GM18519 (cell line): ENCODE data around the gene PNLIPRP3.

Experiments used
- ATAC-seq: cut with Tn5 transposase; IDR thresholded peaks from one replicate; pipeline ENCODE4 v1.9.1; 2021; ENCODE audit warnings: mild to moderate bottlenecking, moderate library complexity; ENCODE audit not compliant: unreplicated experiment, low FRiP score

The PNLIPRP3 gene

DNA sequence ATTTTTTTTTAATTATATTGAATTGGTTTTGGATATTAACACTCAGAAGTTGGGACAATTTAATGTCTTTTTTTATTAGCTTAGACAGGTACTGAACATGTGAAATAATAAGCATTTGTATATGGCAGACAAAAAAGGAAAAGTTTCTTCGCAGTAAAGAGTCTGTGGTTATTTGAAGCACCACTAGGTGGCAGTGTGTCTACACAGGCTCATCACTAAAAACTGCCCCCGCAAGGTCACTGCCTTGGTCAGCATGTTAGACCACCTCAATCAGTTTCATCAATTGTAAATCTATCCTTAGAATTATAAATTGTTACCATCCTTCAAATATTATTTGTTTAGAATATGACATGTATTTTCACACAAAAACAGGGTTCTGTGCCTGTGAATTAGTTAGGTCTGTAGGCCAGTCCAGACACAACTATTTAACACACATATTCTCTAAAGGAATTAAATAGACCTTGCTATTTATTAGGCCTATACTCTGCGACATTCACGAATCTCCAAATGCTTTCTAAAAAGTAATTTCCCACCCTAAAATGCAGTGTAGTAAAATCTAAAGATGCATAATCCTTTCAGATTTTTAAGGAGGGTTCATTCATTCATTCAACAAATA lies 17.0 kb downstream of the PNLIPRP3 start:
- peak; percentile 80 for ATAC-seq

DNA sequence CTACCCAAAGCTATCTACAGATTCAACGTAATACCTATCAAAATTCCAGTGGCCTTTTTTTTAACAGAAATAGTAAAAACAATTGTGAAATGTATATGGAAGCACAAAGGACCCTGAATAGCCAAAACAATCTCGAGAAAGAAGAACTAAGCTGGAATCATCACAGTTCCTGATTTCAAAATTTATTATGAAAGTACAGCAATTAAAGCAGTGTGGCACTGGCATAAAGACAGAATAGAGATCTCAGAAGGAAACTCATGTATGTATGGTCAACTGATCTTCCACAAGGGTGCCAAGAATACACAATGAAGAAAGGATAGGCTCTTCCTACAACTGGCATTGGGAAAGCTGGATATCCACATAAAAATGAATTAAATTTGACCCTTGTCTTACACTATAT lies 23.2 kb downstream of the PNLIPRP3 start:
- ATAC-seq, result no peak

DNA sequence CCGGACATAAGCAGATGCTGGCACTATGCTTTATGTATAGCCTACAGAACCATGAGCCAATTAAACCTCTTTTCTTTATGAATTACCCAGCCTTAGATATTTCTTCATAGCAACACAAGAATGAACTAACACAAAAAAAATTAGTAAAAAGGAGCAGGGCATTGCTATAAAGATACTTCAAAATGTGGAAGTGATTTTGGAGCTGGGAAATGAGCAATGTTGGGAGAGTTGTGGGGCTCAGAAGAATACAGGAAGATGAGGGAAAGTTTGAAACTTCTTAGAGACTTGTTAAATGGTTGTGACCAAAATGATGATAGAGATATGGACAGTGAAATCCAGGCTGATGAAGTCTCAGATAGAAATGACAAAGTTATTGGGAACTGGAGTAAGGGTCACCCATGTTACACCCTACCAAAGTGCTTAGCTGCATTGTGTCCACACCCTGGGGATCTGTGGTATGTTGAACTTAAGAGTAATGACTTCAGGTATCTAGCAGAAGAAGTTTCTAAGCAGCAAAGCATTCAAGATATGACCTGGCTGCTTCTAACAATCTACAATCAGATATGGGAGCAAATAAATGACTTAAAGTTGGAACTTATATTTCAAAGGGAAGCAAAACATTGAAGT lies 24.2 kb downstream of the PNLIPRP3 start:
- no peak for ATAC-seq

DNA sequence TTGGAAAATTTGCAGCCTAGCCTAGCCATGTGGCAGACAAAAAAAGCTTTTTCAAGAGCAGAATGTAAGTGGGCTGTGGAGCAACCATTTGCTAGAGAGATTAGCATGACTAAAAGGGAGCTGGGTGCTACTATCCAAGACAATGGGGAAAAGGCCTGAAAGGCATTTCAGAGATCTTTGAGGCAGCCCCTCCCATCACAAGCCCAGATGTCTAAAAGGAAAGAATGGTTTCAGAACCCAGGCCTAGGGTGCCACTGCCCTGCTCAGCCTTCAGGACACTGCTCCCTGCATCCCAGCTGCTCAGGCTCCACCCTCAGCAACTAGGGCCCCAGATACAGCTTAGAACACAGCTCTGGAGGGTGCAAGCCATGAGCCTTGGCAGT lies 24.7 kb downstream of the PNLIPRP3 start:
- no peak for ATAC-seq

DNA sequence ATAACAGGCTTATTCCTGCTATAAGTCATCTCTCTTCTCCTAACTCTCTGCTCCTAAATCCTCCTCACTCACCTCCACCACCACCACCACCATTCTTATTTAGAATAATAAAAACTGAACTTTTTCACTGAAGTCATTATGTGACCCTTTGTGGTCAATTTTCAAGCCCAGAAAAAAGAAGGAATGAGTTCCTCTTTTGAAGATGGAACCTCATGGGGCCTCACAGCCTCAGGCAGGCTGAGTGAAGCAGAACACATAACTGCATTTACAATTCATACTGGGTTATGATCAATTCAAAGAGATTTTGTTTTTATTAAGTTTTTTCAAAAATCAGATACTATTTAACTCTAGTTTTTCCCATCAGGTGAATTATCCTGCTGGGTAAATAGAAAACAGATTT lies 29.8 kb downstream of the PNLIPRP3 start:
- ATAC-seq, result no peak

DNA sequence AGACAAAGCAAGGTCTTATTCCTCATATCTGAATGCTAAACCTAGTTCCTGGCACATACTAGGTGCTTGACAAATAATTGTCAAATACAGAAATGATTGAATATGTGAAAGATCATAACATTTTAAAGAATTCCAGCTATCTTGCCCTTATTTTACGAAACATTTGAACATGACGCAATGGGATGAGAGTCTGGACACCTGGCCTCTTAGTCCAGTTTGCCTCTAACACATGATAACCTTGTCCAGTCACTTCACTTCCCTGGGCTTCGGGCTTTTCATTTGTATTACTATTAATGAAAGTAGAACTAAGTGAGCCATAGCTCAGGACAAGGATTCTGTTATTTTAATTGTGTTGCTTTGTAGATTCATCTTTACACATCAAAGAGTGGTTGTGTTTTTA lies 32.6 kb downstream of the PNLIPRP3 start:
- ATAC-seq, result no peak

DNA sequence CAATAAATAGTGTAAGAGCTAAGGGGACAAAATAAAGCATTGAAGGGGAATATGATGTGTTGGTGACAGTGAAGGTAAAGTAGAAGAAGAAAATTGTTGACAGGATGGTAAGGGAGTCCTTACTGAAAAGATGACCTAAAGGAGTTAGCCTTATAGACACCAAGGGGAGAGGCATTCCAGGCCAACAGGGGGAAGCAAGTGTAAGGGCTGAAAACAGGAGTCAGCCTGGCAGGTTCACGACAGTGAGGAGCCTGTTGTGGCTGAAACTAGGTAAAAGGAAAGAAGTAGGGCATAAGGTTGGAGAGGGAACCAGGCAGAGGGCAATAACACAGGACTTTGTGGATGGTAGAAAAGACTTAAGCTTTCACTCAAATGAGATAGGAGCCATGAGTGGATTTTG lies 34.0 kb downstream of the PNLIPRP3 start:
- no peak for ATAC-seq

DNA sequence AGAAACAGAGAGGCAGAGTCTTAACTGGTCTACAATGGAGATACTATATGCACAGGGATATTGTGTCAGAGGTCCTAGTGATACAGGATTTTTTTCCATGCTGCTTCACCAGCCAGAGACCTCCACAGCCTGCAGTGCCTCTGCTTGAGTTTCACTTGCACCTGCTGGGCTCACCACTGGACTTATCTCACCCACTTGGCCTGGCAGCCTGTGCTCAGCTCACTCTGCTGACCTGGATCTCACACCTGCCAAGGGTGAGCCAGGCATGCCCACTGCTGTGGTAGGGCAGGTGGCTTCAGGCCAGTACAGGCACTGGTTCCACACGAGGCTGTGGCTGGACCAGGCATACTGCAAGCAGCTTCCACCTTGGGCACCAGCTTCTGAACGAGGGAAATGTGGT lies 36.6 kb downstream of the PNLIPRP3 start:
- ATAC-seq, result no peak

DNA sequence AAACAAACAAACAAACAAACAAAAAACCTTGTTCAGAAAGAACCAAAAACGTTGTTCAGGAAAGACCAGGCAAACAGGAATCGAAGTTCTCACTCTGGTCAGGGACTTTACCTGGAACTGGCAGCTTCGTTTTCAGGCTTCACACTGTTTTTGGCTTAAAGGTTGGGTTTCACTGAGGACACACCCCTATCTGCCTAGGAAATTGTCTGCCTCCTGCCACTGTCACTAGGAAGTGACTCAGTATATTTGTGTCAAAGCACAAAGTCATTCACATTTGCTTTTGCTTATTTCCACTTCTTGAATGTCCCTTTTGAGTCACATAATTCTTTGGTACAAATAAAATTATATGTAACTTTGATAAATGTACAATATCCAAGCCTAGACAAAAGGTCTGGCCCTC lies 37.9 kb downstream of the PNLIPRP3 start:
- ATAC-seq, result no peak

DNA sequence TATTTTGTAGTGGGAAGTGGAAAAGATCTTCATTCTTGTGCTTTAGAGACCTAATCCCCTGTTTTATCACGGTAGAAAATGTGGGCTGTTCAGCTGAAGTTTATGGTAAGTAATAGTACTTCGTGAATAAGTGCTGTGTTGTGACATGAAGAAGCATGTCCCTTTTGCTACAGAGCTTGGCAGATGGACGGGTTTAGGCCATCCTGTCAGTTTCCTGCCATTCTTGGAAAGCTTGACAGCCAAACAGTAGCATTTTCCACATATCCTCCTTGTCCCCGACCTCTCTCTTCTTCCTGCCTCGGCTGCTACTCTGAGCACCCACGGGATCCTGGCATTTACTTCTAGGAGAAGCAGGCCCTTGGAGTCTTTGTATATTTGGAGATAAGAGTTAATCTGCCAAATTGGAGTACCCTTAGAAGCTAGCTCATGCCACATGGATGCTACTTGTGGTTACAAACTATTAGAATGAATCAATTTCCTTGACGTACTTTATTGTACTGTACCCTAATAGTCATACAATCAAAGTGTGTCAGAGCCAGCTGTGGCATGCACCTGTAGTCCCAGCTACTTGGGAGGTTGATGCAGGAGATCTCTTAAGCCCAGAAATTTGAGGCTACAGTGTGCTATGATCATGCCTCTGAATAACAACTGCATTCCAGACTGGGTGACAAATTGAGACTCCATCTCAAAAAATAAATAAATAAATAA lies 39.2 kb downstream of the PNLIPRP3 start:
- no peak for ATAC-seq

DNA sequence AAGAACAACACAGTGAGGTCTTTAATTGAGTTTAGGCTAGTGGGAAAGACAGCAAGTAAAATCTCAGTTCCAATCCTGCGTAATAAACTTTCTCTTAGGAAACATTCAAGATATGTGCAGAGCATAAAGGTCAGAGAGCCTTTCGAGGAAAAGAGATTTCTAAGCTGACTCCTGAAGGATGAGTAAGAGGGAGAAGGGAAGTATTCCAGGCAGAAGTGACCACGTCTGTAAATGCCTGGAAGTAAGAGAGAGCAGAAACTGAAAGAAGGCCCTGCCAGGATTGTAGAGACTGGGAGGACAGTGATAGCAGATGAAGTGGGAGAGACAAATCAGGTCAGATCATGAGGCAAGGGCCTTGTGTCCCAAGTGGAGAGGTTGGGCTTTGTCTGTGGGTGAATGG lies 41.8 kb downstream of the PNLIPRP3 start:
- ATAC-seq, result no peak

DNA sequence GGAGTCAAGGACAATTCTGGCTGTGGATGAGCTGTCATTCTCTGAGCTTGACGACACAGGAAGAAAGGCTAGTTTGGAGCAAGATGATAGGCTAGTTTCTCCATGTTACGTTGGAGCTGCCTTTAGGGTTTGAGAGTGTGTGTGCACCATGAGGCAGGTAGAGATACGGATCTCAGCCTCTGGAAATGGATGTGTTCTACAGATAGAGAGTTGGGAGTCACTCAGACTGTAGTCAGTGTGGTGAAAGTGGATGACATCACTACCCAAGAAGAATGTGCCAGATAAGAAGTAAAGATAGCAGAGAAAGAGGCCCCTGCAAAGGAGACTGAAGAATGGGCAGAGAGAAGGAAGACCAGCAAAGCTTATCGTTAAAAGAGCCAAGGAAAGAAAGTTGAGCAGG lies 42.4 kb downstream of the PNLIPRP3 start:
- ATAC-seq, result no peak

DNA sequence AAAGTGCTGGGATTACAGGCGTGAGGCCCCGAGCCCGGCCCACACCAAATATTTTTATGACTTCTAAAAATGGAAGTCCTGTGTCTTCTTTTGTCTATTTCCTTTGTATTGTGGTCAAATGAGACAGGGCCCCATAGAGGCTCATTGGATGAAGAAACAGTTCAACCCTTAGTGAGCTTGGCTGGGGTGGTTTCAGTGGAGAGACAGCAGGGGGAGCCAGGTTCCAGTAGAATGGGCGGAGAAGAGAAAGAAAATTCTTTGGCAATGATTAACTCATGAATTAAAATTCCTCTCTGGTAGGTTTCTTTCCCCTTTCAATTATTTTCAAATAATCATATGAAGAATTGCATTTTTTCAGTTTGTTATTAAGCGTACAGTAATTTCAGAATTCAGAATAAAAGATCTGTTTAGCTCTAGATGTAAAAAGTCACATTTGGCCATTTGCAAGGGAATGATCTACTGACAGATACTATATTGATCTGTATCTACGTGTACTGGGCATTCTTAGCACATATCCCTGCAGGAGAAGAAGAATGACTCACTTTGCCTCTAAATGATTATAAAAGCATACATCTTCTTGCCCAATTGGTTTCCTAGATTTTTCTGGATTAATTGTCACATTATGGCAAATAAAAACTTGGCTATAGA lies 43.2 kb downstream of the PNLIPRP3 start:
- ATAC-seq, result no peak

DNA sequence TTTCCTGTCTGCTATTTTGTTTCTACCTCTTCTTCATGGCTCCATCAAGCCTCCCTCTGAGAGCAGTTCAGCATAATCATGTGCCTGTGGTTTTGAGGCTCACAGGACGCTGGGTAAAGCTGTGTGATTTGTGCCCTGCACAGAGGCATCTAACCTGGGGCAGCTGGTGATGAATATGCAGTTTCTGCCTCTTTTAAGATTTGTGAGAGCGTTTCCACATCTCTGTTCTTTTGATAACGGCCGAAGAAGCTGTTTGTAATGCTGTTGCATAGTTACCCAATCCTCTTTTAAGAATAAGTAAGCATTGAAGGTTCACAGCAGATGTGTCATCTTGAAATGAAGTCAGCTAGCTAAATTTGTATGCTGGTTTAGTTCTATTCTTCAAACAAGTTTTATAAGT lies 45.2 kb downstream of the PNLIPRP3 start:
- ATAC-seq, result no peak

DNA sequence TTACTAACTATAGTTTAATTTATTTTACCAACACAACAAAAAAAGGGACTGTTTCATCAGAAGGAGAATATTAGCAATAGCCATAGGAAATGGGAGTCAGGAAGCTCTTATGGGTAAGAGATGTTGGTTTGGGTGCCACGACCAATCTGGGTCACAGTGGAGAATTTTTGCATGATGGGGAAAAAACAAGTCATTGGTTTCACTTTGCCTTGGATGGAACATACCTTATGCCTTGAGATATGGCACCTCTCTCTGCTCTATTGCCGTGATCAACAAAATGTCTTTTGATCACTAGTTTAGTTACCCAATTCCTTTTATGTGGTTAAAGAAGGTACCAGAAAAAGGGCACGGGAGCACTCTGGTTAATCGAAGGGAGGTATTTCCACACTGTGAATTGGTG lies 48.2 kb downstream of the PNLIPRP3 start:
- no peak for ATAC-seq

DNA sequence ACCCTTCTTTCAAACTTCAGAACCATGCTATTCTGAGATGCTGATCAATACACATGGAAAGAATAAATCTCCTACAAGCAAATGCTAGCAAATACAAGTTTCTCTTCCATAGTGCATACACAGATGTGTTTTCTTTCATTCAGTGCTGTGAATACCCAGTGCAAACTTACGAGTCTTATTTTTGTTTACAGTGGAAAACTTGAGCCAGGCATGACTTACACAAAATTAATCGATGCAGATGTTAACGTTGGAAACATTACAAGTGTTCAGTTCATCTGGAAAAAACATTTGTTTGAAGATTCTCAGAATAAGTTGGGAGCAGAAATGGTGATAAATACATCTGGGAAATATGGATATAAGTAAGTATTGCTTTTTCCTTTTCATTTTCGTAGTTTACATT lies 48.8 kb downstream of the PNLIPRP3 start:
- no peak for ATAC-seq

DNA sequence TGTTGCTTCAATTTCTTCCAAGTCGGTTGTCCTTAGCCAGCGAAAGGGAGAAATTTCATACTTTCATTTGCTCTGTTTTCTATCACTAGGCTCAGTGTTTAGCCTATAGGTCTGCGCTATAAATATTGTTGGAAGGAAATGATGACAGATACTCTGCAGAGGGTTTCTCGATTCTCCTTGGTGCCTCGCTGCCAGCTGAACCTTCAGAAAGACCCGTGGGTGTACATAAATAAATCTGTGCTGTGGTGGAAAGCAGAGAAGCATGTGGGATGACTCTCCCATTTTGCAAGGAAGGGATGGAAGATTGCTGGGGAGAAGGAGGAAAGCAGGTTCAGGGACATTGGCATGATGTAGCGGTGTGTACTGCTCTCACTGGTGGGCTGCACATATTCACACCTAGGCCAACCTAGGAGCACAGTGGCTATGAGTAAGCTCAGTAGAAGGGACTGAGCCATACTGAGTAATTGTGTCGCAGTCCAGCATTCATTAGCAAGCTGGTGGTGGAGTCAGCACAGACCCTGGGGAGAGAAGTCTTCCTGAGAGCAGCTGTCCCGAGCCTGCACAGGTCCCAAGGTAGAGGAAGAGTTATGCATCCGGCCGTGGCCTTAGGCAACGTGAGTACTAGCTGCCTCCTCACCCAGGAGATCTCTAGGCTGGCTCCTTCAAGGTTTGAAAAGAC lies 50.5 kb downstream of the PNLIPRP3 start:
- ATAC-seq, result no peak

DNA sequence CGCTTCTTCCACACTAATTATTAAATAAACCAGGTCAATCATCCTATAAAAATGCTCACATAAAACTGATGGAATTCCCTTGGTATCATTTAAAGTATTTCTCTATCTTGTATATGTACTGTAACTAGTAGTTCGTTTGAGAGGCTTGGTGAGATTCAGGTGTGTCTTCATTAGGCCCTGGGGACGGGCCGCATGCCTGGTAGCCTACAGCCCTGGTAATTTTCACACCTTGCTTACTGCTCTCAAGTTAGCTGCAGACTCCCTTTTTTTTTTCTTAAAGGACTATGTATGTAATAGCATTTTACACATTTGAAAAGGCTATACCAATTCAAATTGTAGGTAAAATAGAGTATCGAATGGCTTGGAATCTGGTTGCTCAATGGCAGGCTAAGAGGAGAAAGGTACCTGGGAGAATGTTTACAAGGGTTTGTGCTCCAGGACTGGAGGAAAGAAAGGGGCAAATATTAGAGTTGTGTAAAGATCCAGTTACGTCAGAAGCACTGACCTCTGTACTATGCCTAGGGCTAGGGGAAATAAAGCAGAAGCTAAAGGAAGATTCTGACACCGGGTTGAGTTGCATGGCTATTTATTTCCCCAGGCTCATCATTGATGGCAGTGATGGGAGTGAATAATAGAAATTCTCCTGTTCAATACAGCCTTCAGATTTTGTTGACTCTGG lies 59.3 kb downstream of the PNLIPRP3 start:
- ATAC-seq, result no peak

DNA sequence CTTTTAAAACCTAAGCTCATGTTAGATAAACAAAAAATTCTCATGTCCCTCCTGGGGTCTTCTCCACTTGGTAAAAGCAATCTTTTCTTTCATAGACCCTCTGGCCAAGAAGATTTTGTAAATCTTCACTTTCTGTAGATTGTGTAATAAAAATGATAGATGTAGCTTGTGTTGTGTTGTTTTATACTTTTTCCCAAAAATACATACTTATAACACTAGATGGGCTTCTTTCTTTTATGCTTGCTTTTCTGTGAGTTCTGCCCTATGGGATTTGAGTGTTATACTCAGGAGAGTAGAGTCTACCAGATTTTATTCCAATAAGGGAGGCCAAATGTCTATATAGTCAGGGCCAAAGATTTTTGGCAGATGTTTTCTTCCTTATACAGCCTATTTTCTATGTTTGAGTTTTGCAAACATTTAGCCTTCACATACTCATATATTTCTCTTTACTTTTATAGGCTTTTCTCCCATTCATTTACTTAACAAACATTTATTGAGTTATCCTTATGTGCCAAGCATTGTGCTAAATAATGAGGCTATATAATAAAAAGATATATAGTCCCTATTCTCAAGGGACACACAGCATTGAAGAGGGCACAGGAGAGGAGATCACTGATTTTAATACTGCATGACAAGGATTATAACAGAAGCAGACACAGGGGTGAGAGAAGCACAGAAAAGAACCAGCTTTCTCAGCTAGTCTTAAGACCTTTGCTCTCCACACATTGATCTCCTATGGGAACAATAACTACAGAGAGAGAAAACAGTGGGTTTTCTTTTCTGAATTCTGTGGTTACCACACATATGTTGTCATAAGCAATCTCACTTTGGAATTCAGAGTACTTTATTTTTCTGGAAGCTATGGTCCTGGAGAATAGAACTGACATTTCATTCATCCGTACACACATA lies 60.1 kb downstream of the PNLIPRP3 start:
- ATAC-seq, result no peak

DNA sequence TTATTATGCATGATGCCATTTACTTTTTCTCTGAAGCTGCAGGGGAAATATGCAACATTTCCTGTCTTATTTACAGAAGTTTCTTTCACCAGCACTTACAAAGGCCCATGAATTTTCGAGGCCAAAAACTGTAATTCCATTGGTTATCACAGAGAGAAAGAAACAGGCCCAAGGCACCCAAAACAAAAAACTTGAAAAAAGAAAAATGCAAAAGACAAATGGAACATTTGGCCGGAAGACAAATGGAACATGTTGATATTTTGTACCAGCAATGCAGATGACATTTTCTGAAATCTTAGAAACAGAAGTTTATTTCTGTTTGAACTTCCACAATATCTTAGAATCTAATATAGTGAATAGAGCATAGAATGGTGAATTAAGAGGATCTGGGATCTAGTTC lies 61.8 kb downstream of the PNLIPRP3 start:
- no peak for ATAC-seq
